ENCODE measurements around the gene SUGP2. TPM values are rescaled to one million over a fixed set of nuclear protein-coding genes. Genes with fewer than 3 reads are reported as not detected.

Gene SUGP2
- total RNA-seq, 1 donor from 2014 or later = 123 TPM

DNA sequence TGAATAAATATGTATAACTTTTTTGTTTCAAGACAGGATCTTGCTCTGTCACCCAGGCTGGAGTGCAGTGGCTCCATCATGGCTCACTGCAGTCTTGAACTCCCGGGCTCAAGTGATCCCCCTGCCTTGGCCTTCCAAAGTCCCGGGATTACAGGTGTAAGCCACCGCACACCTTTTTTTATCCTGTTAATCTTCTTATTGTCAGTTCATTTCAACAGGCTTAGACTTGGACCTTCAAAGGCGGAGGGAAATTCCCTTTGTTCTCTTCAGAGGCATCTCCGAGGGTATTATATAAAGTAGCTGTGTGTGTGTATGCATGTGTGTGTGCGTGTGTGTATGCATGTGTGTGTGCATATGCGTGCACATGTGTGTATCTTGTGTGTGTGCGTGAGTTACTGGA is 35.0 kb downstream of the SUGP2 start:
- no peaks in the 10 kb centered on the region for H3K9me3 ChIP-seq (ENCODE audit: low read depth)
- Mint-ChIP-seq H3K4me1 (peaks cover 14% of the 10 kb centered on the region), H3K27me3 (ENCODE audit: insufficient read depth, low read depth) (peaks cover 4% of the 10 kb centered on the region), H3K36me3 (peaks cover 35% of the 10 kb centered on the region), H3K4me3 (no peak overlapping the region), H3K9me3 (no peaks in the 10 kb centered on the region), H3K27ac (no peak overlapping the region)
- H3K27ac ChIP-seq = no peak overlapping the region
- H3F3A ChIP-seq (ENCODE audit: low read depth) = peaks cover 5% of the 10 kb centered on the region
- no peak overlapping the region for H2AFZ ChIP-seq (replicated peaks)
- no peaks in the 10 kb centered on the region for H3K4me1 ChIP-seq
- peaks cover 2% of the 10 kb centered on the region for H3K36me3 ChIP-seq
- no peaks in the 10 kb centered on the region for H3K79me2 ChIP-seq (ENCODE audit: low read depth)
- no peak overlapping the region for H3K4me2 ChIP-seq
- no peak overlapping the region for H3K4me3 ChIP-seq
- no peak for TF ChIP-seq EZH2 (IDR thresholded peaks at IDR 0.05)
- no peak for TF ChIP-seq EZH2phosphoT487 (IDR thresholded peaks at IDR 0.05)
- TF ChIP-seq CTCF (IDR thresholded peaks at IDR 0.05) = no peak
- no peaks in the 10 kb centered on the region for H3K27me3 ChIP-seq
- DNase-seq (ENCODE audit: low spot score) = no peak
- peaks cover 20% of the 10 kb centered on the region for H4K20me1 ChIP-seq (ENCODE audit: low read depth)
- H3K9ac ChIP-seq = no peak overlapping the region

DNA sequence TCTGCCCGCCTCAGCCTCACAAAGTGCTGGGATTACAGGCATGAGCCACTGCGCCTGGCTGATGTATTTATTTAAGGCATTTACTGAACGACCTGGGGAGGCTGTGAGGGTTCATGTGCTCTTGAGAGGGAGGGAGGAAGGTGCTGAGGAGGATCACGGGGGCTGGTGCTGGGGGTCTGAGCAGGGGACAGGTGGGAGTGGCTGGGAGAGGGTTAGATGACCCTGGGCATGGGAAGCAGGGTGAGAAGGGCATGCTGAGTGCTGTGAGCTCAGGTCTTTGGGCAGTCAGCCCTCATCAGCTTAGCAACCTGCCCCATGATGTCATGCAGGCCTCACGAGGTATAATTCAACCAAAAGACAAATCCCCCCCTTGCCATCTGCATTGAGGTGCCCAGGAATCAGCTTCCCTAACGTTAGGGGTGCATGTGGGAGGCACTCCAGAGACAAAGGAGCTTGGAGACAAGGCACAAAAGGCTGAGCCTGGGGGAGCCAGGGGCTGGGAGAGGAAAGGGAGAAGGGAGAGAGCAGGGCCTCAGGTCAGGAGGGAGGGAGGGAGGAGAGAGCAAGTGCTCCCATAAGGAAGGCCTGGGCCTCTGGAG is 36.4 kb downstream of the SUGP2 start:
- Histone ChIP-seq H3K4me3 (no peak overlapping the region), H3K27me3 (no peaks in the 10 kb centered on the region), H3K79me2 (ENCODE audit: low read depth) (no peaks in the 10 kb centered on the region), H3K27ac (no peak overlapping the region), H2AFZ (replicated peaks) (no peak overlapping the region), H3K4me2 (no peak overlapping the region), H4K20me1 (ENCODE audit: low read depth) (peaks cover 20% of the 10 kb centered on the region), H3K36me3 (peaks cover 2% of the 10 kb centered on the region), H3K4me1 (no peaks in the 10 kb centered on the region), H3K9me3 (ENCODE audit: low read depth) (no peaks in the 10 kb centered on the region), H3K9ac (no peak overlapping the region), H3F3A (ENCODE audit: low read depth) (peaks cover 5% of the 10 kb centered on the region)
- H3K36me3 Mint-ChIP-seq = peaks cover 34% of the 10 kb centered on the region
- H3K4me1 Mint-ChIP-seq = peaks cover 14% of the 10 kb centered on the region
- no peak overlapping the region for H3K4me3 Mint-ChIP-seq
- DNase-seq (ENCODE audit: low spot score) = no peak
- H3K9me3 Mint-ChIP-seq = no peaks in the 10 kb centered on the region
- no peak overlapping the region for H3K27ac Mint-ChIP-seq
- peaks cover 4% of the 10 kb centered on the region for H3K27me3 Mint-ChIP-seq (ENCODE audit: insufficient read depth, low read depth)
- TF ChIP-seq EZH2phosphoT487 (IDR thresholded peaks at IDR 0.05) (no peak), CTCF (IDR thresholded peaks at IDR 0.05) (no peak), EZH2 (IDR thresholded peaks at IDR 0.05) (no peak)

DNA sequence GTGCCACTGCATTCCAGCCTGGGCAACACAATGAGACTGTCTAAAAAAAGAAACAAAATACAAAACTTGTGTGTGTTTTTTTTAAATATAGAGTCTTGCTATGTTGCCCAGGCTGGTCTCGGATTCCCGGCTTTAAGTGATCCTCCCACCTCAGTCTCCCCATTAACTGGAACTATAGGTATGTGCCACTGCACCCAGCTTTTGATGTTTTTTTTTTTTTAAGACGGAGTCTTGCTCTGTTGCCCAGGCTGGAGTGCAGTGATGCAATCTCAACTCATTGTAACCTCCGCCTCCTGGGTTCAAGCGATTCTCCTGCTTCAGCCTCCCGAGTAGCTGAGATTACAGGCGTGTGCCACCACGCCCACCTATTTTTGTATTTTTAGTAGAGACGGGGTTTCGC is 37.0 kb downstream of the SUGP2 start:
- Mint-ChIP-seq H3K4me1 (peaks cover 14% of the 10 kb centered on the region), H3K4me3 (no peak overlapping the region), H3K9me3 (no peaks in the 10 kb centered on the region), H3K27ac (no peak overlapping the region), H3K27me3 (ENCODE audit: insufficient read depth, low read depth) (peaks cover 4% of the 10 kb centered on the region), H3K36me3 (peaks cover 32% of the 10 kb centered on the region)
- DNase-seq (ENCODE audit: low spot score) = no peak
- H4K20me1 ChIP-seq (ENCODE audit: low read depth) = peaks cover 20% of the 10 kb centered on the region
- no peaks in the 10 kb centered on the region for H3K79me2 ChIP-seq (ENCODE audit: low read depth)
- no peak overlapping the region for H3K4me2 ChIP-seq
- H3K36me3 ChIP-seq = peaks cover 2% of the 10 kb centered on the region
- H3K9me3 ChIP-seq (ENCODE audit: low read depth) = no peaks in the 10 kb centered on the region
- no peak for TF ChIP-seq CTCF (IDR thresholded peaks at IDR 0.05)
- H3K27ac ChIP-seq = no peak overlapping the region
- H3F3A ChIP-seq (ENCODE audit: low read depth) = peaks cover 6% of the 10 kb centered on the region
- H3K4me1 ChIP-seq = no peaks in the 10 kb centered on the region
- no peak overlapping the region for H3K9ac ChIP-seq
- no peak overlapping the region for H3K4me3 ChIP-seq
- no peak overlapping the region for H2AFZ ChIP-seq (replicated peaks)
- no peaks in the 10 kb centered on the region for H3K27me3 ChIP-seq
